Peyer's patch (tissue), 4 donors: ENCODE results near the gene NPVF. TPM values are rescaled to one million over a fixed set of nuclear protein-coding genes. Genes with fewer than 3 reads are reported as not detected.

ENCODE experiments used
- DNase-seq, 3 donors: peaks; one replicate each; pipeline ENCODE4 v3.0.0-alpha.2; 2017 to 2019
- H3K27ac ChIP-seq, 4 donors: fragments of 200-600 bp; sonication (generic); one replicate each; pipeline ENCODE4 v1.5.1; 2016 to 2019
- H3K27me3 ChIP-seq, 2 donors: fragments of 200-600 bp; sonication (generic); one replicate each; pipeline ENCODE4 v1.5.1; 2019
- H3K36me3 ChIP-seq, 3 donors: fragments of 200-600 bp; sonication (generic); one replicate each; pipeline ENCODE4 v1.5.1; 2016 to 2019
- H3K4me1 ChIP-seq, 4 donors: fragments of 200-600 bp; sonication (generic); one replicate each; pipeline ENCODE4 v1.5.1; 2016 to 2019
- H3K4me3 ChIP-seq, 4 donors: fragments of 200-600 bp; sonication (generic); 1 replicate in 3 of 4; 2 replicates in 1 of 4; pipeline ENCODE4 v1.5.1; 2016 to 2019; ENCODE audit warnings: mild to moderate bottlenecking in 1 of 4
- H3K9me3 ChIP-seq, 4 donors: fragments of 200-600 bp; sonication (generic); one replicate each; pipeline ENCODE4 v1.5.1; 2016 to 2019; ENCODE audit warnings: mild to moderate bottlenecking in 1 of 4
- CTCF ChIP-seq, 6 experiments: fragments of 450-650 bp in 4 of 6; fragments of 200-600 bp in 2 of 6; sonication (generic) in 1 of 6; IDR thresholded peaks; one replicate each; pipeline ENCODE4 v1.5.1; 2017 to 2019; ENCODE audit warnings: antibody characterized with exemption in 6 of 6, mild to moderate bottlenecking in 3 of 6, moderate library complexity in 1 of 6
- POLR2A ChIP-seq, 2 donors: fragments of 450-650 bp; IDR thresholded peaks; one replicate each; pipeline ENCODE4 v1.5.1; 2017; ENCODE audit warnings: antibody characterized with exemption in 2 of 2, mild to moderate bottlenecking in 2 of 2, moderate library complexity in 2 of 2
- total RNA-seq, 4 donors: library from RNA; depleted of rRNA; stranded (reverse); fragments of >200 nt; gene quantifications; one replicate each; pipeline ENCODE4 v1.1.0, GENCODE V29; 2016

Gene NPVF, protein sequence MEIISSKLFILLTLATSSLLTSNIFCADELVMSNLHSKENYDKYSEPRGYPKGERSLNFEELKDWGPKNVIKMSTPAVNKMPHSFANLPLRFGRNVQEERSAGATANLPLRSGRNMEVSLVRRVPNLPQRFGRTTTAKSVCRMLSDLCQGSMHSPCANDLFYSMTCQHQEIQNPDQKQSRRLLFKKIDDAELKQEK
- total RNA-seq = not detected

- no peak for DNase-seq
- no peaks in the 10 kb centered on the region for H3K4me1 ChIP-seq
- H3K27me3 ChIP-seq = no peaks in the 10 kb centered on the region
- TF ChIP-seq CTCF (IDR thresholded peaks at IDR 0.05) (no peak), POLR2A (IDR thresholded peaks at IDR 0.05) (no peak)
- H3K9me3 ChIP-seq = no peaks in the 10 kb centered on the region
- H3K4me3 ChIP-seq = no peak within 1 kb of the TSS
- H3K36me3 ChIP-seq = no peaks in the 10 kb centered on the region
- H3K27ac ChIP-seq = no peak within 1 kb of the TSS
These were observed at the start of gene NPVF for GRCh38 chr7:25228386-25228785. TSS of gene NPVF (minus strand) at chr7:25228486. CDS start at chr7:25228439, 47 bp downstream.

GRCh38 chr7:25272265-25272664 lies 44.0 kb upstream of the NPVF start:
- TF ChIP-seq CTCF (IDR thresholded peaks at IDR 0.05) (no peak), POLR2A (IDR thresholded peaks at IDR 0.05) (no peak)
- H3K36me3 ChIP-seq = no peaks in the 10 kb centered on the region

GRCh38 chr7:25263337-25263736 lies 35.1 kb upstream of the NPVF start:
- Histone ChIP-seq H3K36me3 (no peaks in the 10 kb centered on the region), H3K4me1 (peaks cover 0 to 13% (median 3%) of the 10 kb centered on the region in 4 donors), H3K27me3 (no peaks in the 10 kb centered on the region), H3K4me3 (no peak overlapping the region), H3K9me3 (no peaks in the 10 kb centered on the region), H3K27ac (no peak overlapping the region)
- TF ChIP-seq CTCF (IDR thresholded peaks at IDR 0.05) (no peak), POLR2A (IDR thresholded peaks at IDR 0.05) (no peak)
- no peak for DNase-seq

More at GRCh38 chr7:25272265-25272664, 44.0 kb upstream of the NPVF start:
- no peaks in the 10 kb centered on the region for H3K9me3 ChIP-seq
- no peak overlapping the region for H3K27ac ChIP-seq
- no peak for DNase-seq
- no peaks in the 10 kb centered on the region for H3K4me1 ChIP-seq
- H3K27me3 ChIP-seq = no peaks in the 10 kb centered on the region
- H3K4me3 ChIP-seq = no peak overlapping the region

GRCh38 chr7:25262586-25262985 lies 34.3 kb upstream of the NPVF start:
- H3K4me1 ChIP-seq = peaks cover 0 to 13% (median 3%) of the 10 kb centered on the region in 4 donors
- no peak overlapping the region for H3K4me3 ChIP-seq
- no peaks in the 10 kb centered on the region for H3K27me3 ChIP-seq
- no peak overlapping the region for H3K27ac ChIP-seq
- no peak for DNase-seq
- TF ChIP-seq CTCF (IDR thresholded peaks at IDR 0.05) (no peak), POLR2A (IDR thresholded peaks at IDR 0.05) (no peak)
- H3K36me3 ChIP-seq = no peaks in the 10 kb centered on the region
- H3K9me3 ChIP-seq = no peaks in the 10 kb centered on the region

DNA sequence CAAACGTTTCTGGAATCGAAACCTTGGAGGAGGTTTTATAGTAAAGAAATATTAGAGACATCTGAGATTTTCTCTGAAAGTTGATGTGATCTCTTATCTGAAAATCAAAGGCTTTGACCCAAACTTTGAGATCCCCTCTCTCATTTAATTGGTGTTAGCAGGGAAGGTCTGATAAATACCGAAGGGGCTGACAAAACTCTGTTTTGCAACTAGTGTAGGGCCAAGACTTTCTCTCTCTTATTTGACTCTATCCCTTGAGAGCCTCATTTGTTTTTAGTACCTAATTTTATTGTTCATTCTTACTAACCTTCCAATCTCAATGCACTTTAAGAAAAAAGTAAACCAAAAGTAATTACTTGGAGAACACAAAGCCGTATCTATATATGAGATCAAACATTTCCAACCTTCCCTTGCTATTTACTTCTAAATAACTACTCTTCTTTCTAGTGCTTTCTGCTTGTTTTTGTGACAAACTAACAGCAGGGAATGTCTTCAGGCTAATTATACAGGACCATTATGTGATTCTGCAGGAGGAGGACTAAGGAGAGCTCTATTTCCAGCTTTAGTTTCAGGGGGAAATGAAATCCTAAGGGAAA lies 33.4 kb upstream of the NPVF start:
- no peaks in the 10 kb centered on the region for H3K36me3 ChIP-seq
- DNase-seq = no peak
- peak overlapping the region in 1 of 4 donors; percentile 14 for H3K4me3 ChIP-seq
- H3K4me1 ChIP-seq = peaks cover 0 to 13% (median 3%) of the 10 kb centered on the region in 4 donors
- no peak for TF ChIP-seq CTCF (IDR thresholded peaks at IDR 0.05)
- no peak for TF ChIP-seq POLR2A (IDR thresholded peaks at IDR 0.05)
- H3K27me3 ChIP-seq = no peaks in the 10 kb centered on the region
- no peaks in the 10 kb centered on the region for H3K9me3 ChIP-seq
- no peak overlapping the region for H3K27ac ChIP-seq
